OCI-LY7 (cell line): Measurements from ENCODE around the gene DNAH14. TPM values are rescaled to one million over a fixed set of nuclear protein-coding genes. Genes with fewer than 3 reads are reported as not detected.

Experiments
- BruUV-seq: library from RNA; stranded (reverse); fragments of 400-500 nt; replicated peaks from 2 replicates; lab custom pipeline; 2021; lab: Mats Ljungman, UMichigan
- CTCF ChIA-PET: fragments of 300-600 bp; sonication (Branson Sonifier 250); formaldehyde crosslinking; loops from one replicate; lab custom pipeline; 2022; ENCODE audit warnings: antibody characterized with exemption; ENCODE audit not compliant: unreplicated experiment; lab: Charles Lee
- POLR2A ChIA-PET: fragments of 300-600 bp; sonication (Branson Sonifier 250); formaldehyde crosslinking; loops from one replicate; lab custom pipeline; 2022; ENCODE audit warnings: antibody characterized with exemption; lab: Charles Lee
- DNase-seq: peaks from one replicate; pipeline ENCODE4 v3.0.0-alpha.2; 2015; ENCODE audit warnings: low spot score
- H2AFZ ChIP-seq: fragments of 200-600 bp; sonication (generic), shearing (Covaris generic); 2 replicates; pipeline ENCODE4 v1.6.1; 2014; ENCODE audit warnings: mild to moderate bottlenecking, antibody characterized with exemption, low read length, moderate library complexity
- H3K27ac ChIP-seq: fragments of 200-600 bp; sonication (generic); 2 replicates; pipeline ENCODE4 v1.5.1; 2014; ENCODE audit warnings: mixed run types, low read depth, mild to moderate bottlenecking, moderate library complexity, low read length, inconsistent platforms; ENCODE audit not compliant: poor library complexity, severe bottlenecking
- H3K36me3 ChIP-seq: fragments of 200-600 bp; sonication (generic); 2 replicates; pipeline ENCODE4 v1.6.1; 2014; ENCODE audit warnings: mild to moderate bottlenecking, antibody characterized with exemption, low read length, moderate library complexity, mixed read lengths; ENCODE audit not compliant: insufficient read depth
- H3K4me1 ChIP-seq: fragments of 200-600 bp; sonication (generic); 2 replicates; pipeline ENCODE4 v1.5.1; 2014; ENCODE audit warnings: mild to moderate bottlenecking, low read length; ENCODE audit not compliant: insufficient read depth, poor library complexity, severe bottlenecking
- H3K4me2 ChIP-seq: fragments of 200-600 bp; sonication (generic); 2 replicates; pipeline ENCODE4 v1.6.1; 2014; ENCODE audit warnings: mild to moderate bottlenecking, low read length
- H3K4me3 ChIP-seq: fragments of 200-600 bp; sonication (generic); 2 replicates; pipeline ENCODE4 v1.5.1; 2014; ENCODE audit warnings: mild to moderate bottlenecking, low read depth, low read length; ENCODE audit not compliant: poor library complexity, severe bottlenecking
- H3K79me2 ChIP-seq: fragments of 200-600 bp; sonication (generic); 2 replicates; pipeline ENCODE4 v1.6.1; 2016; ENCODE audit warnings: low read depth, mild to moderate bottlenecking, low read length, moderate library complexity, mixed read lengths; ENCODE audit not compliant: insufficient read depth
- H3K9me2 ChIP-seq: fragments of 200-600 bp; sonication (generic); 2 replicates; pipeline ENCODE4 v1.6.1; 2016; ENCODE audit warnings: mild to moderate bottlenecking, low read length, mixed read lengths; ENCODE audit not compliant: insufficient read depth
- H3K9me3 ChIP-seq: fragments of 200-600 bp; sonication (generic); 2 replicates; pipeline ENCODE4 v1.6.1; 2014; ENCODE audit warnings: mild to moderate bottlenecking, mixed run types, low read length, mixed read lengths
- H4K20me1 ChIP-seq: fragments of 200-600 bp; sonication (generic); 2 replicates; pipeline ENCODE4 v1.6.1; 2014; ENCODE audit warnings: mild to moderate bottlenecking, antibody characterized with exemption, low read length, moderate library complexity, mixed read lengths; ENCODE audit not compliant: insufficient read depth
- CTCF ChIP-seq: fragments of 200-600 bp; sonication (generic); conservative IDR thresholded peaks from 2 replicates; pipeline ENCODE4 v1.5.1; 2014; ENCODE audit warnings: mild to moderate bottlenecking, antibody characterized with exemption, low read length, moderate library complexity, mixed read lengths
- EZH2phosphoT487 ChIP-seq: fragments of 200-600 bp; sonication (generic); IDR thresholded peaks from 2 replicates; pipeline ENCODE4 v1.6.1; 2018; ENCODE audit warnings: low read depth, borderline replicate concordance, mild to moderate bottlenecking, mixed run types, antibody characterized with exemption, low read length, moderate library complexity, mixed read lengths
- intact Hi-C: fragments of 100-400 bp; cut with micrococcal nuclease; formaldehyde crosslinking; loops from one replicate; pipeline ENCODE4 v1.10.0; 2022; ENCODE audit not compliant: unreplicated experiment
- total RNA-seq, 2 experiments: library from RNA; depleted of rRNA in 1 of 2; stranded (reverse); fragments of >200 nt in 1 of 2; shearing (Covaris generic) in 1 of 2; gene quantifications; 2 replicates each; pipeline ENCODE4 v1.2.3, GENCODE V29; 2014 to 2022

DNAH14 gene
- total RNA-seq, 2 experiments from 2014 or later, result not detected

- H3K4me3 ChIP-seq, result no peak overlapping the region
- no peak for TF ChIP-seq EZH2phosphoT487
- TF ChIP-seq CTCF, result no peak
- no peaks in the 10 kb centered on the region for H3K36me3 ChIP-seq
- H3K9me3 ChIP-seq, result no peaks in the 10 kb centered on the region
- H3K27ac ChIP-seq, result no peak overlapping the region
- no peaks in the 10 kb centered on the region for H3K9me2 ChIP-seq
- no peak overlapping the region for H3K4me2 ChIP-seq
- H3K79me2 ChIP-seq, result no peaks in the 10 kb centered on the region
- no peak overlapping the region for H2AFZ ChIP-seq
- CTCF ChIA-PET, result no interaction called here
- DNase-seq, result no peak
- BruUV-seq, result no TSS peak
- POLR2A ChIA-PET, result interaction anchor here (1.3 kb wide), 1 partner anchor 8 kb away, joined by 4 read pairs; no protein-coding TSS in a partner anchor
- intact Hi-C loops, result no loop called here
- no peaks in the 10 kb centered on the region for H4K20me1 ChIP-seq
- no peaks in the 10 kb centered on the region for H3K4me1 ChIP-seq
Observed at GRCh38 chr1:224959115-224959514, 29.6 kb downstream of the DNAH14 start.

- BruUV-seq, result no TSS peak
- POLR2A ChIA-PET, result interaction anchor here (0.6 to 0.7 kb wide), 2 partner anchors 34 to 276 kb away, joined by 3 to 5 read pairs; no protein-coding TSS in a partner anchor
Observed at GRCh38 chr1:224959656-224960055, 30.2 kb downstream of the DNAH14 start.

More at GRCh38 chr1:224959656-224960055, 30.2 kb downstream of the DNAH14 start:
- Histone ChIP-seq H3K27ac (no peak overlapping the region), H3K79me2 (no peaks in the 10 kb centered on the region), H3K9me3 (no peaks in the 10 kb centered on the region), H3K9me2 (no peaks in the 10 kb centered on the region), H4K20me1 (no peaks in the 10 kb centered on the region), H3K36me3 (no peaks in the 10 kb centered on the region), H3K4me3 (no peak overlapping the region), H3K4me2 (no peak overlapping the region), H2AFZ (no peak overlapping the region), H3K4me1 (no peaks in the 10 kb centered on the region)
- DNase-seq, result no peak
- intact Hi-C loops, result no loop called here
- CTCF ChIA-PET, result no interaction called here
- TF ChIP-seq CTCF, result no peak
- no peak for TF ChIP-seq EZH2phosphoT487
